Measurements from ENCODE around the gene ARCN1.
"Not testable (repeated sequence)": the region's sequence is repeated elsewhere in the genome, so short reads cannot be mapped to it uniquely, and the experiment has no call there.

The ARCN1 gene

GRCh38 chr11:118607401-118608359 lies 35.5 kb downstream of the ARCN1 start, which contains the start of gene PHLDB1:
Gene PHLDB1 (plus strand): TSS chr11:118607615. CDS start chr11:118613837, 6,222 bp downstream.
- peak; percentile 40 to 66 for DNase-seq

DNA sequence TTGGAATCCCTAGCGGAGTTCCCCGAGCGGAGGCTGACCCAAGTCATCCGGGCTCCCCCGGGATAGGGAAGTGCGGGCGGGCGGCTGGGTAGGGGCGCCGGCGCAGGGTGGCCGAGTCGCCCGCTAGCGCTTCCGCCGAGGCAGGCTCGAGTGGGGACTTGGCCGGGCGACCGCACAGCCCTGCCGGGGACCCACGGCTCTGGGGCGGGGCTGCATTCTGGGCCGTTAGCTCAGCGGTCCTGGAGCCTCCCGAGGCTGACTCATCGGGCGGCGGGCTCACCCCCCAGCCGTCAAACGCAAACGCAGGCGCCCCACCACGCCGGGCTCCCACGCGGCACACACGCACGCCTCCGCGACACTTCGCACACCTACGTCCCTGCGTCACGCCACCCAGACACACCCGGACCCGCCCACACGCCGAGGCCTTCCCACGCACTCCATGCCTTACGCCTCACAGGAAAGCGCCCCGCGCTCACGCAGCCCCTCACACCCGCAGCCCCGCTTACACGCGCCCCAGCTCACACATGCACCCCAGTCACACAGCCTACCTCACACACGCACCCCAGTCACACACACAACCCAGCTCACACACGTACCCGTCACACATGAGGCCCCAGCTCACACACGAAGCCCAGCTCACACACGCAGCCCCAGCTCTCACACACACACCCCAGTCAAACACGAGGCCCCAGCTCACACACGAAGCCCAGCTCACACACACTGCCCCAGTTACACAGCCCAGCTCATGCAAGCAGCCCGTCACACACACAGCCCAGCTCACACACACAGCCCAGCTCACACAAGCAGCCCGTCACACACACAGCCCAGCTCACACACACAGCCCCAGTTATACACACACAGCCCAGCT lies 36.4 kb downstream of the ARCN1 start:
- peak; percentile 70 to 95 for DNase-seq

GRCh38 chr11:118609380-118610224 lies 37.4 kb downstream of the ARCN1 start:
- DNase-seq: peak; percentile 30 to 38

- no peak for DNase-seq
Measured at GRCh38 chr11:118610225-118610772, 38.1 kb downstream of the ARCN1 start.

DNA sequence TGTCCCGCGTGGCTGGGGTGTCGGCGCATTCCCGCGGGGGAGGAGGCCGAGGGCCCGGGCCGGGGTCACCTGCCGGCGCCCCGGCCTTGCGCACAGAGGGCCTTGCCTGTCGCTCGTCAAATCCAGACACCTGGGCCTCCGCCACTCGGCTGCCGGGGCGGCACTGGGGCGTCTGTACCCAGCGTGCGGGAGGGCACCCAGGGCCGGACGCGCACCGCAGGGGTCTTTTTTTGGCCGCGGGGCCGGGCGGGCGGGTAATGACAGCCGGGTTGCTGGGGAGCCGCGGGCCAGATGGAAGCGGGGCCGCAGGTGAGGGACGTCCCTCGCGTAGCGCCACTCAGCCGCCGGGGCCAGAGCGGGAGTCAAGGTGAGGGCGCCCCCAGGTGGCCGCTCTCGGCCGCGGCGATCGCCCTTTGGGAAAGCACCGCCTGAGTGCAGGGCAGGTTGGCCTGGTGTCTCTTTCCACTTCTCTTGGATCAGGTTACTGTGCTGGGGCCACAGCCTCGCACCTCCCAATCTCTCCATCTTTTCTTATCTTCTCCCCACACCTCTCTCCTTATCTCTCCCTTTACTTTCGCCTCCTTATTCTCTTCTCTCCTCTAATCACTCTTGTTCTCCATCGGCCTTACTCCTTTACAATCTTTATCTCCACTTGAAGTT lies 38.7 kb downstream of the ARCN1 start:
- DNase-seq: peak; percentile 83 to 87

- DNase-seq: not testable (repeated sequence)
Measured at GRCh38 chr11:118611433-118611795, 39.2 kb downstream of the ARCN1 start.

DNA sequence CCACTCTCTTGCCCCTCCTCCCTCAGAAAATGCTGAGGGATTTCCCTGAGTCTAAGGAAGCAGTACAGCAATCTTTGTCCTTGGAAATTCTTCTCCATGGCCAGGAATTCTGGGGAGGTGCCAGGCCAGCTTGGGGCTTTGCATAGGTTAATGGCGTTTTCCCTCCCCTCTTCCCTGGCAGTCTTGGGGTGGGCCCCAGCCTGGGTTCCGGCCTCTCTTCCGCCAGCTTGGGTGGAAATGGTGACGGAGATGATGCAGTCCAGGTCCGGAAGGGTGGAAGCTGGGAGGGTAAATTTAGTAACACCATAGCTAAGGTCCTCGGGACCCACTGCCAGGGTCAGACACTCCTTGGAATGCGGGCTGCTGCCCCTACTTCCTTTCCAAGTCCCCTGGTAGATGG lies 40.2 kb downstream of the ARCN1 start:
- no peak for DNase-seq

DNA sequence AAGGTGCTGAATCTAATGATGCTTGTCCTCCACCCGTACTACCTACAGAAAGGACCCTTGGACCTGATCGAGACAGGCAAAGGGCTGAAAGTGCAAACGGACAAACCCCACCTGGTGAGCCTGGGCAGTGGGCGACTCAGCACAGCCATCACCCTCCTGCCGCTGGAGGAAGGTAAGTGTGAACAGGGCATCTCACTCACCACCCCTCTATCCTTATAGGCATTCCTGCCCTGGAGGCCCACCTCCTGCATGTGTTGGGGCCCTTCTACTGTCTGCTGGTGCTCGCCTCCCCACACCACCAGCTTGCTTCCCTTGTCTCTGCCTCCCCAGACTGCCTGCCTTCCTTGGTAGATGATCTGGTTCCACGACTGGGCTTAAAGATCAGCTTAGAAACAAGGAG lies 42.3 kb downstream of the ARCN1 start:
- no peak for DNase-seq

GRCh38 chr11:118615282-118615975 lies 43.2 kb downstream of the ARCN1 start:
- no peak for DNase-seq

DNA sequence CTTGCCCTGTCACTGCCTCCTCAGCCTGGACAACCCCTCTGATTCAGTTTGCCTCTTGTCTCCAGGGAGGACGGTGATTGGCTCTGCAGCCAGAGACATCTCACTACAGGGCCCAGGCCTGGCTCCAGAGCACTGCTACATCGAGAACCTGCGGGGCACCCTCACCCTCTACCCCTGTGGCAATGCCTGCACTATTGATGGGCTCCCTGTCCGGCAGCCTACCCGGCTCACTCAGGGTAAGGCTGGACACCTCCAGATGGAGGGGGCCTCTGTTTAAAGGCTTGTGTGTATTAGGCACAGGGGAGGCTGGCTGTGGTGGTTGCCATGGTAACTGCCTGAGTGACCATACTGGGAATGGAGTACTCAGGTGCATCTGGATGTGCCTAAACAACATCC lies 43.8 kb downstream of the ARCN1 start:
- no peak for DNase-seq

DNA sequence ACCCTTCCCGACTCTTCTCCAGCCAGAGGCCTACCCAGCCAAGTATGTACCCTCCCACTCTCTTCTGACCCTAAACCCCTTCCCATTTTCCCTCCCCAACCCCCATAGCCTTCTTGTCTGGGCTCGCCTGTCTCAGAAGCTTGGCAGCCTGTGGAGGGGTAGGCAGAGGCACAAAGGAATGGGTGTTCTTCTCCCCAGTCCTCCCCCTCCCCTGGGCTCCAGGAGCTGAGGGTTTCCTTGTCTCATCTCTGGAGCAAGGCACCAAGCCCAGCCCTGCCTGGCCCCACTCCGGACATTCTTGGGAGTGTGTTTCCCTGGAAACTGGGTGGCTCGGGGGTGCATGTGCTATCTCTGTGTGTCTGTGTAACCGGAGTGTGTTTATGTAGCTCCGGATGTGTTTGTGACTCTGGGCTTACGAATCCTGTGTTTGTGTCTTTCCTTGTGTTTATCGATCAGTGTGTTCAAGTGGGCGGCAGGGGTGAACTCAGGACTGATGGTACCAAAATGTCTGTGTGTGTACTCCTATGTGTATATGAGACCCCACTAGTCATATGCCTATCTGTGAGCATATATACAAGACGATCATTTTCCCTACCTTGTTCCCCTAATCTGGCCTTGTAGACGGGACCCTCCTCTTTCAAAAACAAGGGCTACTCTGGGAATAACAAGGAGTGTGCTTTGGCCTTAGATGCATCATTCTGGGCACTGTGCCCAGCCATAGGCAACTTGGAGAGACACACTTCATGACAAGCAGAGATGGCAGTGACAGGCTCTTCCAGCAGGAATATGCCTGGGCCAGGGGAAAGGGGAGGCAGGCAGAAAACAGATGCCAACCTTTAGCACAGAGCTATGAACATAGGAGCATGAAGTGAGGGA lies 46.1 kb downstream of the ARCN1 start:
- DNase-seq: no peak

- no peak for DNase-seq
Measured at GRCh38 chr11:118618991-118619375, 46.8 kb downstream of the ARCN1 start.

- DNase-seq: no peak
Measured at GRCh38 chr11:118619444-118620197, 47.4 kb downstream of the ARCN1 start.

DNA sequence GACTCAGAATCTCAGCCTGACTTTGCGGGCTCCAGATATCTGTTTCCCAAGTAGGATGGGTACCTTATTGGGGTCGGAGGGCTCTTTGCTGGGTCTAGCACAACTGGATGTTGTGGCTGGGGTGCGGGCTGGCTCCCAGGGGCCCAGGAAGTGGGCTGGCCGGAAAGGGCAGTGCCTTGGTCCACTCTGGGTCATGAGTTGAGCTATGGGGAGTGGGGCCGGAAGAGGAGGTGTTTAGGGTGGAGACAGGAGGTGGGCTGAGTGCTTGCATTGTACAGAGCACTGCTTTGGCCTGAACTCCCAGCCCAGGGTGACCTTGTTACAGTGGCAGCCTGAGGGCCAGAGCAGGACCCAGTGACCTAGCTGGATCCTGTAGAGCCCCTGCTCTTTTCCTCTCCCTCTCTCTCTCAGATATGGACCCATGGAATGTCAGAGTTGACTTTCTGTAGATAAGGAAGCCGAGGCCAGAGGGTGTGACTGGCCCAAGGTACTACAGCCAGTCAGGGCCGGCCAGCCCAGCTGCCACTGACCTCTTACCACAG lies 48.4 kb downstream of the ARCN1 start:
- DNase-seq: no peak

DNA sequence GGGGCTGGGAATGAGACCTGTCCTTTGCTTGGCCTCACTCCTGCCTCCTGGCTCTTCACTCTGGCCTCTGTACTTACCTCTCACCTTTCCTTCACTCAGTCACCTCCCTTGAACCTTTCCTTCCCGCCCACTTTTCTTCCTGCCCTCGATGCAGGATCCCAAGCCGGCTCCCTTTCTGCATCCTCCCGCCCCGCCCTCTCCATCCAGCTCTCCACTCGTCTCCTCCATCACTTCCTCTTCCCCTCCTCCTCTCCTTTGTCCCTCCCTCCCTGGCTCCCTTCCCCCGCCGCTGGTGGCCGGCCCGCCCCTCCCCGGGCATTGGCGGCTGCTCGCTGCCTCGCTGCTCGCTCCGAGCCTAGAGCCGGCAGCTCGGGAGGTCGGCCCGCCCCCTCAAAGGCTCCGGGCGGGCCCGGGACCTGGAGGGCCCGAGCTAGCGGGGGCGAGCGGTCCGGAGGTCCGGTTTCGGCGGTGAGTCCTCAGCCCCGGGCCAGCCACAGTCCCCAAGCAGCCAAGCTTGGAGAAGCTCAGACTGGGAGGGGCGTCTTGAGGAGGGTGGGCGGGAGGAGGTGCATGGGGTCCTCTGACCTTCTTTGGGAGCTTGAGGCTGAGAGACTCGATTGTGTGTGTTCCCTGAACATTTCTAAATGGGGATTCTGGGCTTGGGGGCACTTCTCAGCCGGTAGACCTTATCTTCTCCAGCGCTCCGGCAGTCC lies 49.0 kb downstream of the ARCN1 start:
- DNase-seq: peak in 1 of 2 experiments; percentile 10

DNA sequence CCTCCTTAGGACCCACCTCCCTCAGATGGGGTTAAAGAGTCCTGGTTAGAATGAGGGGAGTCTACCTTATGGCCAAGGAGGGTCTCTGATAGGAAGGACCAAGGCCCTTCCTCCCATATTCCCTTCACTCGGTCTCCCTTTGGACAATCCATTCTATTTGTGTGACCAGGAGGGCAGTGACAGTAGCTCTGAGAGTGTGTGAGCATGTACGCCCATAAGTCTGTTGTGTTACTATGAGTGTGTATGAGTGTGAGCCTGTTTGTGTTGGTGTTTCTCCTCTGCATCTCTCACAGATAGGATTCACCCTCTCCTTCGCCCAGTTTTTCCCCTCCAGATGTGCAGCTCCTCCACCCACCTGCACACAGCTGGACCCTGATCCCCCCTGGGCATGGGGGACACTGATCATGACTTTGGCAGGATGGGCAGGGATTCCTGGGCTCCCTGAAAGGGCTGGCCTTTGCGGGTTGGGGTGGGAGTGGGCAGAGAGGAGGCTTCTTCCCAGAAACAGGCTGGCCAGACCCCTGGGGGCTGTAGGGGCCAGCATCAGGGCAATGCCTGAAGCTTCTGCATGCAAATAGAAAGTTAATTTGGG lies 49.7 kb downstream of the ARCN1 start:
- DNase-seq: no peak

DNA sequence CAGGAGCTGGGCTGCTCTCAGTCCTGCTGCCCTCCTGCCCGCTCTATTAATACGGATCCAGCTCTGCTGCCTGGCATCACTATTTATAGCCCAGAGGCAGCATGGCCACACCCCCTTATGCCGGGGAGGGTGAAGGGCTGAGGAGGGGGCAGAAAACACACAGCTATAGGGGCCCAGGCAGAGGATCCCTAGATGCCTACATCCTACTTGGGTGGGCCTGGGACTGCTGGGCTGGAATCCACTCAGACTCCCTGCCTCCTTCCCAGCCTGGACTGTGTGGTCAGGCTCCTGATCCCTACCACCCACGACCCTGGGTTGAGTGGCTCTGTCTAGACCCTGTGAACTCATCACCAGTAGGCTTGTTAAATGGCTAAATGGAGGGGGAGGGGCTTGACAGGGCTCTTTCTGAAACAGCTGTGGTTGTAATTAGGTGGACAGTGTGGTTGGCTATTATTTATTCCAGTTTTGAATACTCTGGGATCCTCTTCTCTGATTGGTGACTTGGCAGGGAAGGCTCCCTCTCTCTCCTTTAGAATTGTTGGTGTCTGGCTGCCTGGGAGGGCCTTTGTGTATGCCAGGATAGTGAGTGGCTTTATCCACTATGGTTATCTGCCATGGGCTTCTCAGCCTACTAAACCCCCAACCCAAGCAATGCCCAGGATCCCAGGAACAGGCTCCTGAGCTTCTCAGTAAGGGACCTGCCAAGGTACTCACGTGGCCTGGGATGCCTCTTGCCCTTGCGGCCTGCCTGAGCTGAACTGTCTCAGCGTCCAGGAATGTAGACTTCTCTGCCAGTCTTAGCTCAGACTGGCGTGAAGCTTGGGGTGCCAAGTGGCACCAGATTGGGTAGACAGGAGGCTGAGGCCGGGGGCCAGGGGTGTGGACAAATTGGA lies 50.4 kb downstream of the ARCN1 start:
- DNase-seq: no peak

Measured in stimulated activated CD4-positive, alpha-beta T cell treated with anti-CD3 and anti-CD28 coated beads, Interleukin-4, amount 100 ng/mL, for 4 hours (primary cell).